DND-41 (cell line): ENCODE data around the gene EHD3.

Experiments used
- EZH2 ChIP-seq: IDR thresholded peaks from 3 replicates; pipeline ENCODE4 v1.6.1; 2012; ENCODE audit warnings: borderline replicate concordance, low read depth, mild to moderate bottlenecking, moderate library complexity, low read length, inconsistent platforms; ENCODE audit not compliant: severe bottlenecking
- TF ChIP-seq, protein P1 (sequence below): IDR thresholded peaks from 2 replicates; pipeline ENCODE4 v1.5.1; 2012; ENCODE audit warnings: borderline replicate concordance, low read length, moderate library complexity, mild to moderate bottlenecking; ENCODE audit not compliant: poor library complexity, severe bottlenecking; ENCODE audit errors: extremely low read depth

DNA sequence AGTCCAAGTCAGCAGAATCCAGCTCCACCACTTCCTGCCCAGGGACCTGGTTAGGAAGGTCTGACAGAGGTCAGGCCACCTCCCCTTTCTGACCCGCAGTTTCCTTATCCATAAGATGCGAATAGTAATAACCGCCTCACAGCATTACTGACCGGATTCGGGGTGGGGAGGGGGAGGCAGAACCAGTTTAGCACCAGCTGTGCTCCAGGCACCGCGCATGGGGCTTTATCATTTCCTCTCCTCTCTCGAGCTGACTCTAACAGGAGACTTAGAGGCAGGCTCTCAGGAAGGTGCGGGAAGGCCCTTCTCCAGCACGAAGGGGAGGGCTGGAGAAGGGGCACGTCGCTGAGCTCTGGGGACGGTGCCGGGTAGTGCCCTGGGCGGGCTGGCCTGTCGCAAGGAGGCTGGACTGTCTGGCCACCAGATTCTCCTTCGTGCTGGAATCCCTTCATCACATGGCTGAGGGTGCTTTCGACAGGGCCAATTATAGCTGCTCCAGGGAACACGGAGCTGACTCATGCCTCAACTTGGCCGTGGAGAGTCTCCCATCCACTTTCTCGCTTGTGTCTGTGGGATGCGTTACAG, 5.7 kb downstream of the EHD3 start:
- TF ChIP-seq, protein P1, sequence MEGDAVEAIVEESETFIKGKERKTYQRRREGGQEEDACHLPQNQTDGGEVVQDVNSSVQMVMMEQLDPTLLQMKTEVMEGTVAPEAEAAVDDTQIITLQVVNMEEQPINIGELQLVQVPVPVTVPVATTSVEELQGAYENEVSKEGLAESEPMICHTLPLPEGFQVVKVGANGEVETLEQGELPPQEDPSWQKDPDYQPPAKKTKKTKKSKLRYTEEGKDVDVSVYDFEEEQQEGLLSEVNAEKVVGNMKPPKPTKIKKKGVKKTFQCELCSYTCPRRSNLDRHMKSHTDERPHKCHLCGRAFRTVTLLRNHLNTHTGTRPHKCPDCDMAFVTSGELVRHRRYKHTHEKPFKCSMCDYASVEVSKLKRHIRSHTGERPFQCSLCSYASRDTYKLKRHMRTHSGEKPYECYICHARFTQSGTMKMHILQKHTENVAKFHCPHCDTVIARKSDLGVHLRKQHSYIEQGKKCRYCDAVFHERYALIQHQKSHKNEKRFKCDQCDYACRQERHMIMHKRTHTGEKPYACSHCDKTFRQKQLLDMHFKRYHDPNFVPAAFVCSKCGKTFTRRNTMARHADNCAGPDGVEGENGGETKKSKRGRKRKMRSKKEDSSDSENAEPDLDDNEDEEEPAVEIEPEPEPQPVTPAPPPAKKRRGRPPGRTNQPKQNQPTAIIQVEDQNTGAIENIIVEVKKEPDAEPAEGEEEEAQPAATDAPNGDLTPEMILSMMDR = no peak
- no peak for TF ChIP-seq EZH2
